Activated B cell treated with CpG ODN at 0.5 μM for 24 hours (primary cell): ENCODE results near the gene ADH4. TPM values are rescaled to one million over a fixed set of nuclear protein-coding genes. Genes with fewer than 3 reads are reported as not detected.

Experiments
- ATAC-seq: fragments of 200-7000 bp; cut with Tn5 transposase; one replicate; pipeline ENCODE4 v1.10.0; 2021; ENCODE audit warnings: low read depth, mild to moderate bottlenecking, moderate library complexity
- CTCF ChIA-PET: fragments of 350-600 bp; sonication (Branson Sonifier 250); formaldehyde crosslinking; loops from one replicate; lab custom pipeline; 2021; ENCODE audit warnings: antibody characterized with exemption; lab: Charles Lee
- POLR2A ChIA-PET: fragments of 350-600 bp; sonication (Branson Sonifier 250); formaldehyde crosslinking; loops from one replicate; lab custom pipeline; 2021; ENCODE audit warnings: antibody characterized with exemption; lab: Charles Lee
- DNase-seq: peaks from one replicate; pipeline ENCODE4 v3.0.0; 2022
- H3K27ac Mint-ChIP-seq: one replicate; pipeline ENCODE4 v1.8.0; 2020; ENCODE audit warnings: mixed read lengths
- H3K27me3 Mint-ChIP-seq: one replicate; pipeline ENCODE4 v1.8.0; 2021; ENCODE audit warnings: mixed read lengths
- H3K36me3 Mint-ChIP-seq: one replicate; pipeline ENCODE4 v1.8.0; 2021; ENCODE audit warnings: low read depth, mixed read lengths
- H3K4me1 Mint-ChIP-seq: one replicate; pipeline ENCODE4 v1.8.0; 2021; ENCODE audit warnings: mixed read lengths
- H3K4me3 Mint-ChIP-seq: one replicate; pipeline ENCODE4 v1.8.0; 2020; ENCODE audit warnings: mild to moderate bottlenecking, mixed read lengths
- H3K9me3 Mint-ChIP-seq: one replicate; pipeline ENCODE4 v1.8.0; 2020; ENCODE audit warnings: mixed read lengths
- CTCF ChIP-seq: fragments of 200-600 bp; IDR thresholded peaks from one replicate; pipeline ENCODE4 v1.8.0; 2022; ENCODE audit warnings: antibody characterized with exemption, mild to moderate bottlenecking
- intact Hi-C: fragments of 100-400 bp; cut with micrococcal nuclease; formaldehyde crosslinking; loops from one replicate; pipeline ENCODE4 v1.15.1; 2024
- total RNA-seq: library from RNA; stranded (reverse); gene quantifications from 2 replicates; pipeline ENCODE4 v1.2.3, GENCODE V29; 2022

Gene ADH4
- total RNA-seq, 1 donor from 2014 or later, result not detected

- ChIA-PET POLR2A (no interaction called here), CTCF (no interaction called here)
- intact Hi-C loops, result no loop called here
These were observed 7.4 kb upstream of the ADH4 start for GRCh38 chr4:99151452-99151851.

DNA sequence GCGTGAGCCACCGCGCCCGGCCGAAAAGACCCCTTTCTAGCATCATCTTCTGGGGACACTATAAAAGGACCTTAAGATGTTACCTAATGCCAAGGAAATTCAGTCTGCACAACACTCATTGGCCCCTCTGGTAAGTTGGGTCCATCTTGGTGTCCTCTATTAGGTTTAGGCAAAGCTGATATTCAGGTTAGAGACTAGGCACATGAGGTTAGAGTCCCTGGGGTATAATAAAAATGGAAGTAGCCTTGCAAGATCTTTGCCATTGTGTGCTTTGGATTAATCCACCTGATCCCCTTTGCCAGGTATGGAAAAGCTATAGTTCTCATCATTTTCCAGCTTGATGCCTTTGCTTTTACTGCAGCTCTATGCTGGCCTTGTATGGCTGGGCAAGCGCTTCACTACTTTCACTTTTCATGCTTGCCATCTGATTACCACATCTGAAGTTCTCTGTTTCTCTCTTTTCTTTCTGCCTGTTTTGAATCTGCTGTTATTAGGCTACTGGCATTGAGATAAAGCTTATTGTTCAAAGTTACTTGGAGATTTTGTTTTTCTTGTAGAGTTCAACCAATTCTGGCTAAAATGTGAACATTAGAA lies 5.4 kb upstream of the ADH4 start:
- H3K27me3 Mint-ChIP-seq, result no peaks in the 10 kb centered on the region
- ChIA-PET POLR2A (no interaction called here), CTCF (no interaction called here)
- H3K27ac Mint-ChIP-seq, result no peak overlapping the region
- H3K4me1 Mint-ChIP-seq, result no peaks in the 10 kb centered on the region
- TF ChIP-seq CTCF, result no peak
- intact Hi-C loops, result no loop called here
- ATAC-seq, result no peak
- no peak overlapping the region for H3K4me3 Mint-ChIP-seq
- peaks cover 7% of the 10 kb centered on the region for H3K9me3 Mint-ChIP-seq
- DNase-seq, result no peak
- no peaks in the 10 kb centered on the region for H3K36me3 Mint-ChIP-seq

More at GRCh38 chr4:99151452-99151851, 7.4 kb upstream of the ADH4 start:
- Mint-ChIP-seq H3K4me1 (no peaks in the 10 kb centered on the region), H3K36me3 (no peaks in the 10 kb centered on the region), H3K9me3 (peaks cover 7% of the 10 kb centered on the region), H3K4me3 (no peak overlapping the region), H3K27ac (no peak overlapping the region), H3K27me3 (no peaks in the 10 kb centered on the region)
- TF ChIP-seq CTCF, result no peak
- DNase-seq (no peak), ATAC-seq (no peak)

- H3K4me3 Mint-ChIP-seq, result no peak overlapping the region
- CTCF ChIA-PET, result no interaction called here
- no peak for TF ChIP-seq CTCF
- no peaks in the 10 kb centered on the region for H3K27me3 Mint-ChIP-seq
- POLR2A ChIA-PET, result no interaction called here
- H3K36me3 Mint-ChIP-seq, result no peaks in the 10 kb centered on the region
- no peak overlapping the region for H3K27ac Mint-ChIP-seq
- peaks cover 7% of the 10 kb centered on the region for H3K9me3 Mint-ChIP-seq
- no peaks in the 10 kb centered on the region for H3K4me1 Mint-ChIP-seq
- DNase-seq (no peak), ATAC-seq (no peak)
- intact Hi-C loops, result no loop called here
These were observed 4.5 kb upstream of the ADH4 start for GRCh38 chr4:99148550-99148949.

DNA sequence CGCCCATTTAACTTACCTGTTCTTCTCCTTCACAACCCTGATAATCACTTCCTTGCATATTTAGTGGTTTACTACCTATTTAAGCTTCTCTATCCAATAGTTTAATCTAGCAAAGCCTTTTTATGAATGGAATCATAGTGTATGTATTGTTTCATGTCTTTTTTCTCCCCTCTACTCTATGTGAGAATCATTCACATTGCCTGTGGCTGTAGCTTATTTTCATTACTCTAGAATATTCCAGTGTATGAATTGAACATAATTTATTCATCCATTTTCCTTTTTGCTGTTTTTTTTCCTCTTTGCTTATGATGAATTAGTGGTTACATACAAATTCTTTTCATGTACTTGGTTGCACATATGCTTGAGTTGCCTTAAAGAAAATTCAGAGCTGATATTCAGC lies 490 bp upstream of the ADH4 start:
- H3K27ac Mint-ChIP-seq, result no peak overlapping the region

DNA sequence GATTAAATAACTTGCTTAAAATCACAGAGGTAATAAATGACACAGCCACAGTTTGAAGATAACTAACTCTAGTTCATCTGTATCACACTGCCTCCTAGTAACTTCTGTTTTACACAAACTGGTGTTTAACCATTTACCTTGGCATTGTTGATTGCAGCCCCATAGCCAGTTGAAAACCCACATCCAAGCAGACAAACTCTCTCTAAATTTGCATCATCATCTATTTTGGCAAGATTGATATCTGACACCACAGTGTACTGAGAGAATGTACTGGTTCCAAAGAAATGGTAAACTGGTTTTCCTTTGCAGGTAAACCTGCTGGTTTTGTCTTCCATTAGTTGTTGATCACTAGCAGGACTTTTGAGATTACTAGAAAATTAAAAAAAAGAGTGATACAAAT lies 7.8 kb downstream of the ADH4 start:
- no peak for TF ChIP-seq CTCF
- CTCF ChIA-PET, result no interaction called here
- H3K4me1 Mint-ChIP-seq, result no peaks in the 10 kb centered on the region
- intact Hi-C loops, result no loop called here
- no peaks in the 10 kb centered on the region for H3K27me3 Mint-ChIP-seq
- no peaks in the 10 kb centered on the region for H3K9me3 Mint-ChIP-seq
- H3K36me3 Mint-ChIP-seq, result no peaks in the 10 kb centered on the region
- no peak overlapping the region for H3K27ac Mint-ChIP-seq
- DNase-seq (no peak), ATAC-seq (no peak)
- POLR2A ChIA-PET, result no interaction called here
- no peak overlapping the region for H3K4me3 Mint-ChIP-seq

More for the DNA sequence above, 490 bp upstream of the ADH4 start:
- DNase-seq (no peak), ATAC-seq (no peak)
- Mint-ChIP-seq H3K4me3 (no peak overlapping the region), H3K4me1 (no peaks in the 10 kb centered on the region), H3K27me3 (no peaks in the 10 kb centered on the region), H3K36me3 (no peaks in the 10 kb centered on the region), H3K9me3 (no peaks in the 10 kb centered on the region)
- intact Hi-C loops, result no loop called here
- ChIA-PET POLR2A (interaction anchor here (0.5 kb wide), 1 partner anchor 50 kb away, joined by 6 read pairs; no protein-coding TSS in a partner anchor), CTCF (no interaction called here)
- no peak for TF ChIP-seq CTCF
